Amygdala (tissue), 56 donors: ENCODE measurements around the gene ACLY.

Experiments used
- DNase-seq, 56 donors: peaks; one replicate each; lab custom pipeline; 2025; lab: John Stamatoyannopoulos, UW

The ACLY gene

GRCh38 chr17:41918314-41919164 lies at the start of gene ACLY:
ACLY (minus strand) TSS chr17:41918951; CDS start chr17:41913873, 5,078 bp downstream.
- DNase-seq = peak; percentile 67 to 98 (median 94)

- DNase-seq = peak in 6 of 56 donors; percentile 17 to 65 (median 55)
These were observed 49.3 kb upstream of the ACLY start for GRCh38 chr17:41967921-41968578.

- DNase-seq = peak in 55 of 56 donors; percentile 49 to 98 (median 93)
These were observed 48.6 kb upstream of the ACLY start for GRCh38 chr17:41967141-41967920.

GRCh38 chr17:41966463-41967140 lies 47.9 kb upstream of the ACLY start, which contains the start of gene CNP:
CNP (plus strand) TSS chr17:41966795; CDS start chr17:41966885, 90 bp downstream.
- DNase-seq = peak in 55 of 56 donors; percentile 60 to 96 (median 86)

- peak in 12 of 56 donors; percentile 19 to 78 (median 50) for DNase-seq
These were observed 47.1 kb upstream of the ACLY start for GRCh38 chr17:41965694-41966462.

- DNase-seq = peak in 53 of 56 donors; percentile 19 to 87 (median 65)
These were observed 44.1 kb upstream of the ACLY start for GRCh38 chr17:41962768-41963434.

GRCh38 chr17:41962111-41962510 lies 43.4 kb upstream of the ACLY start:
- DNase-seq = no peak

GRCh38 chr17:41959336-41960095 lies 40.8 kb upstream of the ACLY start:
- DNase-seq = peak in 12 of 56 donors; percentile 6 to 63 (median 18)

- no peak for DNase-seq
These were observed 40.2 kb upstream of the ACLY start for GRCh38 chr17:41959030-41959335.

GRCh38 chr17:41957869-41958439 lies 39.2 kb upstream of the ACLY start:
- DNase-seq = no peak

GRCh38 chr17:41957031-41957868 lies 38.5 kb upstream of the ACLY start:
- DNase-seq = no peak

GRCh38 chr17:41956522-41956921 lies 37.8 kb upstream of the ACLY start:
- no peak for DNase-seq

GRCh38 chr17:41948762-41949460 lies 30.2 kb upstream of the ACLY start:
- no peak for DNase-seq

- no peak for DNase-seq
These were observed 26.2 kb upstream of the ACLY start for GRCh38 chr17:41944943-41945342.

- DNase-seq = no peak
These were observed 24.7 kb upstream of the ACLY start for GRCh38 chr17:41943492-41943891.

- DNase-seq = no peak
These were observed 24.0 kb upstream of the ACLY start for GRCh38 chr17:41942626-41943373.
